GM15510 (cell line): Measurements from ENCODE around the gene MAD1L1.

ENCODE experiments used
- POLR2A ChIP-seq: IDR thresholded peaks from 3 replicates; pipeline ENCODE4 v1.6.1; 2011; ENCODE audit warnings: borderline replicate concordance; ENCODE audit not compliant: insufficient read length; ENCODE audit errors: extremely low read depth

MAD1L1 gene

DNA sequence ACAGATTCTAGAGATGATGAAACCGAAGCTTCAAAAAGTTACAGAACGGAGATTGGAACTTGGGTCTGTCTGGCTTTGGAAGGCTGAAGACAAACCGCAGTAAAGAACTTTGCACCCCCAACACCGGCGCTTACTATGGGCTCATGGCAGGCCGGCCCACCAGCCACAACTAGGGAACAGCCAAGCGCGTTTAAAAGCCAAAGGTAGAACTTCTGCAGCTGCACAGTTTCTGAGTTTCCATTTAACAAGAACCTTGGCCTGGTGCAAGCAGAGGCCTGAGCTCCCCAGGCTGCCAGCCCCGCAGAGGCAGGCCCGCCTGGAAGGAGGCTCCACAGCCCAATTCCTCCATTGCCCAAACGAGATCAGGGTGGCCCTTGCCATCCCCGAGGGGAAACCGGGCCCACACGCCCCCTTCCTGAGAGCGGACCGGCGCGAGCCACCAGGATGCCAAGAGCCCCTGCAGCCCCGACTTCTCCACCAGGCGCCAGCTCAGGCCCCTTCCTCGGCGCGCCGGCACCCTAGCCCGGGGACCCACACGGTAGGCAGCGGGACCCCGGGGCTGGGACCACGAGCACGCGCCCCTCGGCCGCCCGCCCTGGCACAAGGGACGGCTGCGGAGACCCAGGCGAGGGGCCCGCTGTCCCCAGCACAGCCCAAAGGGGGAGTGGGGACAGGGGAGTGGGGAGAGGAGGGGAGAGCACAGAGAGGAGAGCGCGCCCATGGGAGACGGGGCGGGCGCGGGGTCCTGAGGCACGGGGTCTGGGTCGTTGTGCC is 566 bp downstream of the MAD1L1 start:
- no peak for TF ChIP-seq POLR2A

GRCh38 chr7:2230882-2231281 is 1.9 kb downstream of the MAD1L1 start:
- TF ChIP-seq POLR2A, result no peak

GRCh38 chr7:2230226-2230625 is 2.5 kb downstream of the MAD1L1 start:
- no peak for TF ChIP-seq POLR2A

DNA sequence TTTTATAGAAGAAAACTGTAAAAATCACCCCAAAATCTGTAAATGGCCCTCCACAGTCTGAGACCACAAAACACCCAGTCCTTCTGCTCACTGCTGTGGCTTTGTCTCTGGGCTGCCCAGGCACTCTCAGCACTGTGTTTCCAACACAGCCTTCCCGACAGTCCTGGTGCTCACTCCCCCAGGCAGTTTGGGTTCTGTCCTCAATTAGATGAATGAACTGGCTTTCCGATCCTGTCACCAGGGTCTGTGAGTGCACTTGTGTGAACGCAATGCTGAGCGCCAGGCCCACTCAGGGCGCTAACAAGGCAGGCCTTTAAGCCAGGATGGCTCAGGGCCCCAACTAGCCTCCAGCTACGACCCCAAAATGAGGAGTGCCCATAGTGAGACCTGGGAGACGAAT is 3.3 kb downstream of the MAD1L1 start:
- TF ChIP-seq POLR2A, result no peak

DNA sequence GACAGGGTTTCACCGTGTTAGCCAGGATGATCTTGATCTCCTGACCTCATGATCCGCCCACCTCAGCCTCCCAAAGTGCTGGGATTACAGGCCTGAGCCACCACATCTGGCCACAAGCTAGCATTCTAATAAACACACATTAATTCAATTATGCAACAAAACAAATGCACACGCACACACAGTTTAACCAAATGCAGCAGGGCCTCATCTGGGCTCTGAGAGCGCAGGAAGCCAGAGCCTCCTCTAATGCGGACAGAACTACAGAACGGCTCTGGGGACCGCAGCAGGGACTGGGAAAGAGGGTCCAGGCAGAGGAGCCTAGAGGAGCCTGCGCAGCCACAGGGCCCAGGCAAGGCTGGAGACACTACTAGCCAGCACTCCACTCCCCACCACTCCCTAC is 3.8 kb downstream of the MAD1L1 start:
- no peak for TF ChIP-seq POLR2A

DNA sequence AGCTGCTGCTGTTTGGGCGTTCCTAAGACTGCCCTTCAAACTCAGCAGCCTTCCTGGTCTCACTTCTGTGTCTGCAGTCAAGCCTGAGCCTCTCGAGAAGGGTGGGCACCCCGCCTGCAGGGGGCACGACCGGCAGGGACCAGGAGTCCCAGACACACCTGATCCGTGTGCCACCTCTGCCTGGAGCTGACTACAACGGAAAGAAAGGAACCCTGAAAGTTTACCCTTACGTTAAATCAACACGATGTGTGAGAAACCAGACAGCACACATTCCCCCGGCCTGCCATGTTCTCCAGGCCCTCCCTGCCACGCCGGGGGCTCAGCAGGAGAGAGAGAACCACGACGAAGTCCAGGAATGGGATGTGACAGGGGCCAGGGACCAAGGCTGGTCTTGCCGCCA is 5.0 kb downstream of the MAD1L1 start:
- no peak for TF ChIP-seq POLR2A

DNA sequence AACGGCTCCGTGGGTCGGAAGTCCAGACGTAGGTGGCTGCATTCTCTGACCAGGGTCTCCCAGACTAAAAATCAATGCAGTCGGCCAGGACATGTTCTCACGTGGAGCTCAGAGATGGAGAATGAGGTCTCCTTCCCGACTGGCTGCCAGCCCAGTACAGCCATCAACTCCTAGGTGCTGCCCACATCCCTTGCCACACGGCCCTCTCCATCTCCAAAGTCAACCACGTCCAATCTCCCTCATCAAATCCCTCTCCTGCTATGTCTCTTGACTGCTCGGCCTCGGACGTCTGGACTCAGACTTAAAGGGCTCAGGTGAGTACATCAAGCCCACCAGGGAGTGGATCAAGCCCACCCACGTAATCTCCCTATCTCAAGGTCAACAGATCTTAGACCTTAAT is 6.9 kb downstream of the MAD1L1 start:
- TF ChIP-seq POLR2A, result no peak

DNA sequence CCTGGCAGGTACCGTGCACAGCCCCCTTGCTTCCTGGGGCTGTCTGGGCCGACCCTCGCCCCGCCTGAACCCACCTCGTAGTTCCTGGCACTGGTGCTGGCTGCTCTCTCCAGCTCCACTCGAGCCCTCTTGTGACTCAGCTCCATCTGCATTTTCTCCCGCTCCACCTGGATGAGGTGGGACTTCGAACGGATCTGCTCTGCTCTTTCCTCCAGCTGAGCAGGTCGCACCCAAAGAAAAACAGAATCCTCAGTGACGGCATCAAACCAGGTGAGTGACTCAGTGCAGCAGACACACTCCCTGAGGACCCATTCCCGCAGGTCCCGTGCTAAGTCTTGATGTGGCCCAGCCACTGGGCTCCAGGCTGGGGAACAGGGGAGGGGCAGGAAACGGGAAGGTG is 7.4 kb downstream of the MAD1L1 start:
- TF ChIP-seq POLR2A, result no peak

DNA sequence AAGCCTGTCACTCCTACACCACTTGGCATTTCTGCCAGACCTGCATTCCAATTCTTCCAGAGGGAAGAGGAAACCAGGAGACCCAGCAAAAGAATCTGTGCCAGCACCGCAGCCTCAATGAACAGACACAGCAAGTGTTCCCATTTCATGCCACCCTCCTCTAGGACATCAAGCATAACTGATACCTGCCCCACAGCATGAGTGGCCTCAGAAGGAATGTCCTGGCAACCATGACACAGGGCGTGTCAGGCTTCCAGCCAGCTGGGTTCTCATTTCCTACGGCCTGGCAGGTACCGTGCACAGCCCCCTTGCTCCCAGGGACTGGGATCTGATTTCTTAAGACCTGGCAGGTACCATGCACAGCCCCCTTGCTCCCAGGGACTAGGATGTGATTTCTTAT is 7.8 kb downstream of the MAD1L1 start:
- TF ChIP-seq POLR2A, result no peak

DNA sequence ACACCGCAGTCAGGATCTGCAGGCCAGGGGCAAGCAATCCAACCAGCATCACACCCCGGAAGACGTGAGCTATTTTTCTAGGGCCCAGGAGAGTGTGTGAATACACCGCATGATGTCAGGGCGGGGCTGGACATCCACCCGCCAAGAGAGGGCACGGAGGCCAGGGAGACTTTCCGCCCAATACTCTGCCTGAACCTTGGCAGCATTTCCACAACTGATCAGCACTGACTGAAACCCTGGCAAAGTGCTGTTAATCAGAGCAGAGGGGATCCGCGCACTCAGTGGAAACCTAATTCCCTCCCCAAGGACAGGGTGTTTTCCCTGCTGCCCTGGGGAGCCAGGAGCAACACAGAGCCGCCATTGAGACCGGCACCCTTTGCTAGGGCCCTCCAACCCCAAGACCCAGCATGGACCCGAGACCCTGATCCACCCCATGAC is 8.2 kb downstream of the MAD1L1 start:
- no peak for TF ChIP-seq POLR2A

- TF ChIP-seq POLR2A, result no peak
Observed at GRCh38 chr7:2223321-2223720, 9.4 kb downstream of the MAD1L1 start.

DNA sequence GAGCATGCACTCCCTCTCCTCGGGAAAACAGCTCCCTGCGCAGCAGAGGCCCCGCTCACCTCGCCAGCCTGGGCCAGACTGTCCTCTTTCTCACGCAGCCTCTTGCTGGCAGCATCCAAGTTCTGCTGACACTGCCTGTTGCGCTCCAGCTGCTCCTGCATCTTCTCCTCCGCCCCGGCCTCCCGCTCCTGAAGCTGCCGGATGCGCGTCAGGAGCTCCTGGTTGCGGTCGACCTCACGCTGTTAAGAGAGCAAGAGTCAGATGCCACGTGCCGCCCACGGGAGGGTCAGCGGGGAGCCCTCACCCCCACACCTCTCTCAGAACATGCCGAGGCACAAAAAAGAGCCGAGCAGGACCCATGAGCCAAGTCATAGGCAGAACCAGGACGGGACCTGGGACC is 10.2 kb downstream of the MAD1L1 start:
- TF ChIP-seq POLR2A, result no peak

GRCh38 chr7:2220954-2221353 is 11.8 kb downstream of the MAD1L1 start:
- no peak for TF ChIP-seq POLR2A

GRCh38 chr7:2220506-2220905 is 12.2 kb downstream of the MAD1L1 start:
- no peak for TF ChIP-seq POLR2A

GRCh38 chr7:2220030-2220429 is 12.7 kb downstream of the MAD1L1 start:
- no peak for TF ChIP-seq POLR2A

- TF ChIP-seq POLR2A, result no peak
Observed at GRCh38 chr7:2219606-2220005, 13.1 kb downstream of the MAD1L1 start.

GRCh38 chr7:2219136-2219535 is 13.6 kb downstream of the MAD1L1 start:
- no peak for TF ChIP-seq POLR2A

- TF ChIP-seq POLR2A, result no peak
Observed at GRCh38 chr7:2218444-2218785, 14.3 kb downstream of the MAD1L1 start.
